ENCODE data around the gene TMEM131L.

The TMEM131L gene

DNA sequence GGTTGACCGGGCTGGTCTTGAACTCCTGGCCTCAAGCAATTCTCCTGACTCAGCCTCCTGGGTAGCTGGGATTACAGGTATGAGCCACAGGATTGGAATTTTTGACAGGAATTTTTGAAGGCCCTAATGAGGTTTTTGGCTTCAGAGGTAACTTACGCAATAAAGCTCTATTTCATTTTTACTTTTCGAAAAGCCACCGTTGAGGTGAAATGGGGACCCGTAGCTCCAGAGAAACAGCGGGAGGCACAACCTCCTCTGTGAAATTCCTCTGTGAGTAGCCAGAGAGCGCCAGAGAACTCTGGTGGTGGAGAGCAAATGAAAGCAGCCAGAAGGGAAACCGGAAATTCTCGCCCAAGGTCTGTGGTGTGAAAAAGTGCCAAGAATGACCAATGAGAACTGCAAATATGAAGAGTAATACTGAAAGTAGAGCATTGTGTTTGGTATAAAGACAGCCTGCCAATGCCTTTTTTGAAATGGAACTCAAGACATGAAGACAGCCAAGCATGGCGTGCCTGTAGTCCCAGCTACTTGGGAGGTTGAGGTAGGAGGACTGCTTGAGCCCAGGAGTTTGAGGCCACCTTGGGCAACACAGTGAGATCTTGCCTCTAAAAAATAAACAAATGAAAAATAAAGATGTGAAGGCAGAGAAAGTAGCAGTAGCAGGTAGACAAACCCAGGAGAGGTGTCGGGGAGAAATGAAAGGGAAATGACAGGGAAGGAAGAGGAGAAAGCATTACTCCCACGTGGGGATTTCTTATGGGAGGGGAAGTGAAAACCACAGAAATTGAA, 33.0 kb upstream of the TMEM131L start:
- DNase-seq (ENCODE audit: extremely low read depth, insufficient read length) = peak; percentile 77
- H3K27me3 ChIP-seq (replicated peaks; ENCODE audit: control insufficient read depth, insufficient read depth, low read length) = no peaks in the 10 kb centered on the region
- no peaks in the 10 kb centered on the region for H3K36me3 ChIP-seq (ENCODE audit: control insufficient read depth, insufficient read depth, low read length)
- TF ChIP-seq, protein P1, sequence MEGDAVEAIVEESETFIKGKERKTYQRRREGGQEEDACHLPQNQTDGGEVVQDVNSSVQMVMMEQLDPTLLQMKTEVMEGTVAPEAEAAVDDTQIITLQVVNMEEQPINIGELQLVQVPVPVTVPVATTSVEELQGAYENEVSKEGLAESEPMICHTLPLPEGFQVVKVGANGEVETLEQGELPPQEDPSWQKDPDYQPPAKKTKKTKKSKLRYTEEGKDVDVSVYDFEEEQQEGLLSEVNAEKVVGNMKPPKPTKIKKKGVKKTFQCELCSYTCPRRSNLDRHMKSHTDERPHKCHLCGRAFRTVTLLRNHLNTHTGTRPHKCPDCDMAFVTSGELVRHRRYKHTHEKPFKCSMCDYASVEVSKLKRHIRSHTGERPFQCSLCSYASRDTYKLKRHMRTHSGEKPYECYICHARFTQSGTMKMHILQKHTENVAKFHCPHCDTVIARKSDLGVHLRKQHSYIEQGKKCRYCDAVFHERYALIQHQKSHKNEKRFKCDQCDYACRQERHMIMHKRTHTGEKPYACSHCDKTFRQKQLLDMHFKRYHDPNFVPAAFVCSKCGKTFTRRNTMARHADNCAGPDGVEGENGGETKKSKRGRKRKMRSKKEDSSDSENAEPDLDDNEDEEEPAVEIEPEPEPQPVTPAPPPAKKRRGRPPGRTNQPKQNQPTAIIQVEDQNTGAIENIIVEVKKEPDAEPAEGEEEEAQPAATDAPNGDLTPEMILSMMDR (IDR thresholded peaks at IDR 0.05; ENCODE audit: insufficient read depth, low read length, poor library complexity, severe bottlenecking) = peak; percentile 85
- H3K4me3 ChIP-seq (replicated peaks; ENCODE audit: low read depth, low read length) = peak overlapping the region; percentile 51

DNA sequence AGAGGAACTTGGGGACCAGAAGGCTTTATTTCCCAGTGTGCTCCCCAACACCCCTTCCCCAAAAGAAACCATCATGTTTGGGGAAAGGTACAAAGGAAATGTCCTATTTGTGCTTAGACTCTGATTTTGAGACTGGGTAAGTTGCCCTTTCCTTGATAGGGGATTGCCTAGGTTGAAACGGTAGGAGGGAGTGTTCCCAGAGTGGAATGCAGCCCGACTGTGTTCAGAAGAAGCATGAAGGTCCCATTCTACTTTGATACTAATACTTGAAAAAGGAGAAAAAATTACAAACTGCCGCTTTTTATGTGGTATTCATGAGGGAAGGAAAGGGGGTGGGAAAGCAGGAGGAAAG, 32.4 kb upstream of the TMEM131L start:
- Histone ChIP-seq H3K27me3 (replicated peaks; ENCODE audit: control insufficient read depth, insufficient read depth, low read length) (no peaks in the 10 kb centered on the region), H3K4me3 (replicated peaks; ENCODE audit: low read depth, low read length) (peak overlapping the region; percentile 51), H3K36me3 (ENCODE audit: control insufficient read depth, insufficient read depth, low read length) (no peaks in the 10 kb centered on the region)
- DNase-seq (ENCODE audit: extremely low read depth, insufficient read length) = no peak
- TF ChIP-seq, protein P1 (IDR thresholded peaks at IDR 0.05; ENCODE audit: insufficient read depth, low read length, poor library complexity, severe bottlenecking) = no peak

GRCh38 chr4:153434190-153434589, 32.0 kb upstream of the TMEM131L start:
- TF ChIP-seq, protein P1 (IDR thresholded peaks at IDR 0.05; ENCODE audit: insufficient read depth, low read length, poor library complexity, severe bottlenecking) = no peak
- DNase-seq (ENCODE audit: extremely low read depth, insufficient read length) = no peak
- H3K4me3 ChIP-seq (replicated peaks; ENCODE audit: low read depth, low read length) = peak overlapping the region; percentile 51

GRCh38 chr4:153438916-153439756, 27.0 kb upstream of the TMEM131L start:
- Histone ChIP-seq H3K36me3 (ENCODE audit: control insufficient read depth, insufficient read depth, low read length) (no peaks in the 10 kb centered on the region), H3K27me3 (replicated peaks; ENCODE audit: control insufficient read depth, insufficient read depth, low read length) (no peaks in the 10 kb centered on the region), H3K4me3 (replicated peaks; ENCODE audit: low read depth, low read length) (peak overlapping the region; percentile 47)
- peak; percentile 68 for DNase-seq (ENCODE audit: extremely low read depth, insufficient read length)
- TF ChIP-seq, protein P1 (IDR thresholded peaks at IDR 0.05; ENCODE audit: insufficient read depth, low read length, poor library complexity, severe bottlenecking) = no peak

More at GRCh38 chr4:153434190-153434589, 32.0 kb upstream of the TMEM131L start:
- no peaks in the 10 kb centered on the region for H3K27me3 ChIP-seq (replicated peaks; ENCODE audit: control insufficient read depth, insufficient read depth, low read length)
- no peaks in the 10 kb centered on the region for H3K36me3 ChIP-seq (ENCODE audit: control insufficient read depth, insufficient read depth, low read length)

- peak; percentile 58 for DNase-seq (ENCODE audit: extremely low read depth, insufficient read length)
- H3K27me3 ChIP-seq (replicated peaks; ENCODE audit: control insufficient read depth, insufficient read depth, low read length) = no peaks in the 10 kb centered on the region
- no peak overlapping the region; the same call in 1 of the 2 replicates for H3K4me3 ChIP-seq (replicated peaks; ENCODE audit: low read depth, low read length)
- TF ChIP-seq, protein P1 (IDR thresholded peaks at IDR 0.05; ENCODE audit: insufficient read depth, low read length, poor library complexity, severe bottlenecking) = no peak
- no peaks in the 10 kb centered on the region for H3K36me3 ChIP-seq (ENCODE audit: control insufficient read depth, insufficient read depth, low read length)
Observed at GRCh38 chr4:153439831-153440230, 26.3 kb upstream of the TMEM131L start.
